Endothelial cell of umbilical vein (primary cell): Measurements from ENCODE around the gene TMEM18.
A peak's percentile ranks its signal among the peaks of the same experiment; 100 is the strongest.

Experiments
- EZH2 ChIP-seq: IDR thresholded peaks from 2 replicates; pipeline ENCODE4 v1.6.1; 2012; ENCODE audit warnings: borderline replicate concordance, low read depth, mild to moderate bottlenecking, moderate library complexity, low read length, inconsistent platforms; ENCODE audit not compliant: severe bottlenecking
- FOS ChIP-seq: IDR thresholded peaks from 2 replicates; pipeline ENCODE4 v1.6.1; 2011; ENCODE audit warnings: mild to moderate bottlenecking, low read length, moderate library complexity, borderline replicate concordance; ENCODE audit not compliant: insufficient read depth
- GATA2 ChIP-seq: IDR thresholded peaks from 2 replicates; pipeline ENCODE4 v1.7.0; 2011; ENCODE audit warnings: low read depth, mild to moderate bottlenecking, moderate library complexity, mixed read lengths, low read length; ENCODE audit not compliant: insufficient read length, insufficient read depth
- JUN ChIP-seq: IDR thresholded peaks from 2 replicates; pipeline ENCODE4 v1.6.1; 2011; ENCODE audit warnings: borderline replicate concordance, low read depth; ENCODE audit not compliant: insufficient read length, insufficient read depth
- MYC ChIP-seq: IDR thresholded peaks from one replicate; pipeline ENCODE4 v1.6.1; 2011; ENCODE audit warnings: mild to moderate bottlenecking, low read depth, low read length
- POLR2A ChIP-seq: IDR thresholded peaks from 2 replicates; pipeline ENCODE4 v1.6.1; 2012; ENCODE audit warnings: low read depth, mild to moderate bottlenecking, control low read depth, low read length
- POLR2AphosphoS5 ChIP-seq: IDR thresholded peaks from 2 replicates; pipeline ENCODE4 v1.6.1; 2012; ENCODE audit warnings: low read depth, mild to moderate bottlenecking, control low read depth, low read length, moderate library complexity; ENCODE audit not compliant: insufficient read depth
- TF ChIP-seq, protein P1 (sequence below), 2 donors: IDR thresholded peaks; 1 replicate in 1 of 2; 2 replicates in 1 of 2; pipeline ENCODE4 v1.5.1; 2011; ENCODE audit warnings: low read length in 2 of 2, mild to moderate bottlenecking in 2 of 2, moderate library complexity in 2 of 2, control low read depth in 1 of 2, inconsistent platforms in 1 of 2, low read depth in 1 of 2; ENCODE audit not compliant: insufficient read depth in 1 of 2; ENCODE audit errors: extremely low read depth in 1 of 2
- TF ChIP-seq, protein P2 (sequence below): IDR thresholded peaks from 2 replicates; pipeline ENCODE4 v1.6.1; 2011; ENCODE audit not compliant: insufficient read depth, insufficient read length

DNA sequence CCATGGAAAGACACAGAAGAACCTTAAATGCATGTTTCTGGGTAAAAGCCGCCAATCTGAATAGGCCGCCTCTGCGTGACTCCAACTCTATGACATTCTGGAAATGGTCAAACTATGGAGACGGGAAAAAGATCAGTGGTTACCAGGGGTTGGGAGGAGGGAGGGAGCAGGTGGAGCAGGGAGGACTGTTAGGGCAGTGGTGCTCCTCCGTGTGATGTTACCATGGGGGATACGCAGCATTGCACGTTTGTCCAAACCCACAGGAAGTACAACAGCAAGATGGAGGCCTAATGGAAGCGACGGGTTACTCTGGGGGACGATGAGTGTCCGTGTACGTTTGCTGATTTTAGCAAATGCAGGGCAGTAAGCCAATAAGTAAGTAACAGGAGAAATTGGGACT is 17.2 kb downstream of the TMEM18 start:
- TF ChIP-seq, protein P1, sequence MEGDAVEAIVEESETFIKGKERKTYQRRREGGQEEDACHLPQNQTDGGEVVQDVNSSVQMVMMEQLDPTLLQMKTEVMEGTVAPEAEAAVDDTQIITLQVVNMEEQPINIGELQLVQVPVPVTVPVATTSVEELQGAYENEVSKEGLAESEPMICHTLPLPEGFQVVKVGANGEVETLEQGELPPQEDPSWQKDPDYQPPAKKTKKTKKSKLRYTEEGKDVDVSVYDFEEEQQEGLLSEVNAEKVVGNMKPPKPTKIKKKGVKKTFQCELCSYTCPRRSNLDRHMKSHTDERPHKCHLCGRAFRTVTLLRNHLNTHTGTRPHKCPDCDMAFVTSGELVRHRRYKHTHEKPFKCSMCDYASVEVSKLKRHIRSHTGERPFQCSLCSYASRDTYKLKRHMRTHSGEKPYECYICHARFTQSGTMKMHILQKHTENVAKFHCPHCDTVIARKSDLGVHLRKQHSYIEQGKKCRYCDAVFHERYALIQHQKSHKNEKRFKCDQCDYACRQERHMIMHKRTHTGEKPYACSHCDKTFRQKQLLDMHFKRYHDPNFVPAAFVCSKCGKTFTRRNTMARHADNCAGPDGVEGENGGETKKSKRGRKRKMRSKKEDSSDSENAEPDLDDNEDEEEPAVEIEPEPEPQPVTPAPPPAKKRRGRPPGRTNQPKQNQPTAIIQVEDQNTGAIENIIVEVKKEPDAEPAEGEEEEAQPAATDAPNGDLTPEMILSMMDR (IDR thresholded peaks at IDR 0.05; ENCODE audit: extremely low read depth in 1 of 2, insufficient read depth in 1 of 2, low read depth in 1 of 2, low read length in 2 of 2) = no peak
- TF ChIP-seq FOS (no peak), POLR2A (no peak), POLR2AphosphoS5 (no peak), EZH2 (peak; percentile 32), JUN (no peak), GATA2 (no peak), MYC (no peak)
- TF ChIP-seq, protein P2, sequence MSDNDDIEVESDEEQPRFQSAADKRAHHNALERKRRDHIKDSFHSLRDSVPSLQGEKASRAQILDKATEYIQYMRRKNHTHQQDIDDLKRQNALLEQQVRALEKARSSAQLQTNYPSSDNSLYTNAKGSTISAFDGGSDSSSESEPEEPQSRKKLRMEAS = no peak
